ENCODE data around the gene PDE11A. TPM values are rescaled to one million over a fixed set of nuclear protein-coding genes. Genes with fewer than 3 reads are reported as not detected.

PDE11A gene
- total RNA-seq, 1 donor from 2014 or later: 0.17 TPM

GRCh38 chr2:177592945-177593344 is 479.6 kb downstream of the PDE11A start:
- DNase-seq: no peak

- DNase-seq: no peak
These were observed 480.2 kb downstream of the PDE11A start for GRCh38 chr2:177592397-177592796.

- no peak for DNase-seq
These were observed 483.4 kb downstream of the PDE11A start for GRCh38 chr2:177589186-177589585.

DNA sequence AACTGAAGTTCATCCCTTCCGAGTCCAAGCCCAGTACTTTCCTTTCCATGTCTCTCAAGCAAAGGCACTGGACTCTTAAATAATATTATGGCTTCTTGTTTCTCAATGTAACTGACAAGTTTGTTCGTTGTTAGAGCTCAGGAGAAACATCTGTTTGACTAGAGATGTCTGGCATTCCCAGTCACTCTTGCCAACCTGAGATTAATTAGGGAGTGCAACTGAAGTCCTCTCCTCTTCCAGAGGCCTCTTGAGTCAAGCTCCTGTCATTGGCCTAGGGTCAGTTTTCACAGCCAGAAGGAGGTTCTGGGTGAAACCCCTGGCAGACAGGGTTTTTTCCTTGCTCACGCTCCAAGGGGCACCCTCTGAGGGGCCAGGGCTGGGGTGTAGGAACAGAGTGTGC is 483.9 kb downstream of the PDE11A start:
- no peak for DNase-seq

- DNase-seq: no peak
These were observed 485.2 kb downstream of the PDE11A start for GRCh38 chr2:177587371-177587770.

DNA sequence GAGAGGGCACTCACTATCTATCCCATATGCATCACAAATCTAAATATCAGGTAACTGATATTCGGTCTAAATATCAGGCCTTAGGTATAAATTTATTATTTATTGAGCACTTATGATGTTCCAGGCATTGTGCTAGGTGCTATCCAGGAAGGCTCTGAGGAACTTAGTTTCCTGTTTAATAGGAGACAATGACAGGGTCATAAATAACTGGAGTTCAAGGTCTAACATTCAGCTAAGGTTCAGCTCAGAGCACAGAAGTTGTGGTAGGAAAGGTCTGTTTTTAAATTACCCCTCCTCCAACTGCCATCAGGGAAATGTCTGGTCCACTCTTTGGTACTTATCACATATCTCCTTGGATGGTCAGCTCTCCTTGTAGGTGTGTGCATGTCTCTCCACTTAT is 486.4 kb downstream of the PDE11A start:
- no peak for DNase-seq

- no peak for DNase-seq
These were observed 487.2 kb downstream of the PDE11A start for GRCh38 chr2:177585234-177585863.

DNA sequence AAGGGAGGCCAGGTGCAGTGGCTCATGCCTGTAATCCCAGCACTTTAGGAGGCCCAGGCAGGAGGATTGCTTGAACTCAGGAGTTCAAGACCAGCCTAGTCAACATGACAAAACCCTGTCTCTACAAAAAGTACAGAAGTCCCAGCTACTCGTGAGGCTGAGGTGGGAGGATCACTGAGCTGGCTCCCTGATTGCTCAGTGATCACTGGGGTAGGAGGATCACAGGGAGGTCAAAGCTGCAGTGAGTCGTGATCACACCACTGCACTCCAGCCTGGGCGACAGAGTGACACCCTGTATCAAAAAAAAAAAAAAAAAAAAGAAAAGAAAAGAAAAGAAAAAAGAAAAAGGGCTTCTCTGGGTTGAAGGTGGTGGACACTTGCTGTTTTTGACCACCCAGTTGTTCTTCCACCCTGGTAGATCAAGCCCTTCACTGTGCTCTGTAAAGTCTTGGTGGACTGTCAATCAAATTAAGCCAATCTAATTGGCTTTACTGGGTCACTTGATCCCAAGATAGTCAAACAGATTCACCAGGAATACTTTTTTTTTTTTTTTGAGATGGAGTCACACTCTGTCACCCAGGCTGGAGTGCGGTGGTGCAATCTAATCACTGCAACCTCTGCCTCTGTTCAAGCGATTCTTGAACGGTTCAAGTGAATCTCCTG is 488.4 kb downstream of the PDE11A start:
- no peak for DNase-seq

- DNase-seq: no peak
These were observed 490.6 kb downstream of the PDE11A start for GRCh38 chr2:177582000-177582399.

GRCh38 chr2:177579486-177580036 is 493.0 kb downstream of the PDE11A start:
- DNase-seq: no peak

- DNase-seq: no peak
These were observed 494.1 kb downstream of the PDE11A start for GRCh38 chr2:177578454-177578853.

DNA sequence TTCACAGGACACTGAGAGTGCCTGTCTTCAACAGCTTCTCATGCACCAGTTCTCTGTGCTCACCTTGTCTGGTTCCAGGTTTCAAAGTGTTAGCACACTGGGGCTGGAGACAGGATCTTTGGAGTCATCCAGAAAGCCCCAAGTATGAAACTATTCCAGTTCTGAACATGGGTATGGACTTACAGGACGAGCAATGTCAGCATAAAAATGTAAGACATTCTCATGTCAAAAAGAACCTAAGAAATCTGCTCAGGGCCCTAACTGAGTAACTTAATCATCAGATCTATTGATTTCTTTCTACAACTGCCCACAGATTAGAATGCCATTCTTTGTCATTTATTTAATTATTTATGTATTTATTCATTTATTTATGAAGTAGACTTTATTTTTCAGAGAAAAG is 495.5 kb downstream of the PDE11A start:
- DNase-seq: no peak

- DNase-seq: no peak
These were observed 497.2 kb downstream of the PDE11A start for GRCh38 chr2:177575358-177575757.

GRCh38 chr2:177574356-177574755 is 498.2 kb downstream of the PDE11A start:
- no peak for DNase-seq

Other genes with a start within 250 kb of the PDE11A start
- gene RBM45, start 39.7 kb upstream of the PDE11A start, total RNA-seq: 23.0 and 27.4 TPM in 2 replicates
- 4.1 and 5.3 TPM in 2 replicates for gene OSBPL6, start 121.7 kb upstream of the PDE11A start, total RNA-seq